CD4-positive, alpha-beta T cell treated with Interleukin-4 for 1 hour (primary cell): ENCODE data around the gene ANO9.
"Not testable (repeated sequence)": the region's sequence is repeated elsewhere in the genome, so short reads cannot be mapped to it uniquely, and the experiment has no call there.

Experiments
- DNase-seq, 2 donors: peaks; one replicate each; pipeline ENCODE4 v3.0.0-alpha.2; 2020 to 2022

The ANO9 gene

GRCh38 chr11:414318-414857 lies 27.4 kb downstream of the ANO9 start:
- no peak for DNase-seq

GRCh38 chr11:413120-414081 lies 28.4 kb downstream of the ANO9 start:
- peak in 1 of 2 donors; percentile 36 for DNase-seq

DNA sequence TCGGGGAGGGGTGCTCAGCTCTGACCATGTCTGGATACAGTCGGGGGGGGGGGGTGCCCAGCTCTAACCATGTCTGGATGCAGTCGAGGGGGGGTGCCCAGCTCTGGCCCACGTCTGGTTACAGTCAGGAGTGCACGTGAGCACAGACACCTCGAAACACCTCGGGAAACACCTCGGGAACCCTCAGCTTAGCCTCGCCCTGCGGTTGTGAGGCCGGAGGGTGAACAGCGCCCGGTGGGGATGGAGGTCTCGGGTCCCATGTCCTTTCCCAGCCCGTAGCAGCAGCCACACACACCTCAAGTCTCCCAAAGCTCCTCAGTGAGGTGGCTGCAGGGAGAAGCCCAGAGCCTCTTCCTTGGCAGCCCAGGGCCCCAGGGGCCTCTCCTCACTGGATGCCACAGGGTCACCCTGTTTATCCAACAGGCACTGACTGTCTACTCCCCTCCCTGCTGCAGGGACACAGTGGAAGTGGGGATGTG lies 29.1 kb downstream of the ANO9 start:
- no peak for DNase-seq

DNA sequence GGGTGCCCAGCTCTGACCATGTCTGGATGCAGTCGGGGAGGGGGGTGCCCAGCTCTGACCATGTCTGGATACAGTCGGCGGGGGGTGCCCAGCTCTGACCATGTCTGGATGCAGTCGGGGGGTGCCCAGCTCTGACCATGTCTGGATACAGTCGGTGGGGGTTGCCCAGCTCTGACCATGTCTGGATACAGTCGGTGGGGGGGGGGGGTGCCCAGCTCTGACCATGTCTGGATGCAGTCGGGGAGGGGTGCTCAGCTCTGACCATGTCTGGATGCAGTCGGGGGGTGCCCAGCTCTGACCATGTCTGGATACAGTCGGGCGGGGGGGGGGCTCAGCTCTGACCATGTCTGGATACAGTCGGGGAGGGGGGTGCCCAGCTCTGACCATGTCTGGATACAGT lies 30.3 kb downstream of the ANO9 start:
- not testable (repeated sequence) for DNase-seq

GRCh38 chr11:410711-411110 lies 31.1 kb downstream of the ANO9 start:
- DNase-seq = not testable (repeated sequence)

GRCh38 chr11:409600-410483 lies 32.0 kb downstream of the ANO9 start:
- no peak for DNase-seq

DNA sequence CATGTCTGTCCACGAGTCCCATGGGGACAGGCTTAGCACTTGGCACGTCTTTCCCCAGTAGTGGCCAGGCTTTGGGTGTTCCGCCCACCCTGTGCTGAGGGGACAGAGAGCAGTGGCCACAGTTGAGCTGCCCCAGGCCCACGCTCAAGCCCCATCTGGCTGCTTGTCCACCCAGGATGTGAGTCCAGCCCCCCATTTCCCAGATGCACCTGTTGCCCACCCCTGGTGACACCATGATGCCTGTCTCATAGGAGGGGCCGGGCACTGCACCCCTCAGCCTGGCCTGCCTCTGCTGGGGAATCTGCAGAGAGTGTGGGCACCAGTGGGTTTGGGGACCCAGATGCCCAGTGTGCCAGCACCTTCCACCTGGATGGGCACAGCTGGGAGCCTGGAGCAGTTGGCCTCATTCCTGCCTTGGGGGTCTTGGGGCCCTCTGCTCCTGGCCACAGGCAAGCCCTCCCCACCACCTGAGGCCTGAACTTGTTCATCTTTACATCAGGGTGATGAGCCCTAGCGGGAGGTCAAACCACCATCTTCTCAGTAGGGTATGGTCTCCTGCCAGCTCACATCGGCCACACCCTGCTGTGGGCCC lies 32.7 kb downstream of the ANO9 start:
- DNase-seq = no peak

- no peak for DNase-seq
These were observed 33.4 kb downstream of the ANO9 start for GRCh38 chr11:408154-409007.

GRCh38 chr11:407651-408123 lies 34.1 kb downstream of the ANO9 start:
- DNase-seq = peak in 1 of 2 donors; percentile 39

- DNase-seq = peak; percentile 96 to 97
These were observed 34.8 kb downstream of the ANO9 start for GRCh38 chr11:406796-407650.

- DNase-seq = no peak
These were observed 35.6 kb downstream of the ANO9 start for GRCh38 chr11:405954-406795.

DNA sequence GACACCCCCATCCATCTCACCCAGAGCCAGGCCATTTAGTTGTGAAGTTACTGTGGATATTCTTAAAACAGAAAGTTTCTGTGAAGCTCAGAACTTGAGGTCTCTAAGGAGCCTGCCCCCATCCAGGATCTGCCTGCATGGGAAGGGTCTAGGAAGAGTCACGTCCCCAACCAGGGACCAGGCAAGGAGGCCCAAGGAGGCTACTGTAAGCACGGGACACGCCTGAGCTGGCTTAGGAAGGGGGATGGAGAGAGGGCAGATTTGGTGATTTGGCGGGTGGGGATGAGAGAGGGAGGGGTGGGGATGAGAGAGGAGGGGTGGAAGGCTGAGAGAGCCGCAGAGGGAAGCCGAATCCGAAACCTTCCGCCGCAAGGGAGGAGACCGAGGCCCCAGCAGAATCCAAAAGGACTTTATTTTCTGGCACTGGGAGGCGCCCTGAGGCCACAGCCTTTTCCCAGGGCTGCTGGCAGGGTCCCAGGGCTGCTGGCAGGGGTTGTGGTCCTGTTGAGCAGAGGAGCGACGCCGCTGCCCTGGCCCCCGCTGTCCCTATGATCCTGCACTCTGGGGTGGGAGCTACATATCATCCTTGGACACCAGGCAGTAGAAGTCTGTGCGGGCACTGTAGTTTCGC lies 36.4 kb downstream of the ANO9 start:
- DNase-seq = no peak

DNA sequence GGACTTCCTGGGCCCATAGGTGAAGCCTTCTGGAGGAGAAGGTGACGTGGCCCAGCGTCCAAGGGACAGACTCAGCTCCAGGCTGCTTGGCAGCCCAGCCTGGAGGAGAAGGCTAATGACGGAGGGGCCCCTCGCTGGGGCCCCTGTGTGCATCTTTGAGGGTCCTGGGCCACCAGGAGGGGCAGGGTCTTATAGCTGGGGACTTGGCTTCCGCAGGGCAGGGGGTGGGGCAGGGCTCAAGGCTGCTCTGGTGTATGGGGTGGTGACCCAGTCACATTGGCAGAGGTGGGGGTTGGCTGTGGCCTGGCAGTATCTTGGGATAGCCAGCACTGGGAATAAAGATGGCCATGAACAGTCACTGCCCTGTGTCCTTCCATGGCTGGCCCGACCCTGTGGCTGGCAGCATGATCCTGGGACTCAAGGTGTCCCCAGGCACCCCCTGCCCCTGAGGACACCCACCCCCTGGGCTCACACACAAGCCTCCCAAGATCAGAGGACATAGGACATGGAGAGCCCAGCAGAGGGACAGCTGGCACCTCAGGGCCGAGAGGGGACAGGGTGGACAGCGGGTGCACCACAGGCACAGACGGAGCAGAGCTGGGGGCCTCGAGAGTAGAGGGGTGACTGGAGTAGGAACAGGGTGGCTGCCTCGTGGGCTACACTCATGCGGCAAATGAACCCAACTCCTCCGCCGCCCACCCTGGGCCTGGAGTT lies 37.1 kb downstream of the ANO9 start:
- DNase-seq = no peak

DNA sequence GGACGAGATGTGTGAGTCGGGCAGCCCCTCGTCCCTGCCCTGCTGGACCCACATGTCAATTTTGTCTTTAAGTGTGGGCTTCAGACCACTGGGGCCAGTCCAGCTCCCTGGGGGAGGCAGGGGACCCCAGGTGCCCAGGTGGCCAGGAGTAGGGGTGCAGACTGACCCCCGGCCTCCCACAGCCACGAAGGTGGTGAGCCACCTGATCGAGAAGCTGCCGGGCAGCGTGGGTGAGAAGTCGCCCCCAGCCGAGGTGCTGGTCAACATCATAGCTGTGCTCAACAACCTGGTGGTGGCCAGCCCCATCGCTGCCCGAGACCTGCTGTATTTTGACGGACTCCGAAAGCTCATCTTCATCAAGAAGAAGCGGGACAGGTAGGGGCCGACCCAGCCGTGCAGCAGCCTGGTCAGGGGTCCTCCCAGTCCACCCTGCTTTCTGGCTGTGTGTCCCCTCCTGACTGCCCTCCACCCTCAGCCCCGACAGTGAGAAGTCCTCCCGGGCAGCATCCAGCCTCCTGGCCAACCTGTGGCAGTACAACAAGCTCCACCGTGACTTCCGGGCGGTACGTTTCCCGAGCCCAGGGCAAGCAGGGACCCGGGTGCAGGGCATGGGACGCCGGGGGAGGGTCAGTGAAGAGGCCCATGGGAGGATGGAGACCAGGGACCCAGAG lies 37.9 kb downstream of the ANO9 start:
- DNase-seq = no peak

- no peak for DNase-seq
These were observed 38.6 kb downstream of the ANO9 start for GRCh38 chr11:403021-403760.

DNA sequence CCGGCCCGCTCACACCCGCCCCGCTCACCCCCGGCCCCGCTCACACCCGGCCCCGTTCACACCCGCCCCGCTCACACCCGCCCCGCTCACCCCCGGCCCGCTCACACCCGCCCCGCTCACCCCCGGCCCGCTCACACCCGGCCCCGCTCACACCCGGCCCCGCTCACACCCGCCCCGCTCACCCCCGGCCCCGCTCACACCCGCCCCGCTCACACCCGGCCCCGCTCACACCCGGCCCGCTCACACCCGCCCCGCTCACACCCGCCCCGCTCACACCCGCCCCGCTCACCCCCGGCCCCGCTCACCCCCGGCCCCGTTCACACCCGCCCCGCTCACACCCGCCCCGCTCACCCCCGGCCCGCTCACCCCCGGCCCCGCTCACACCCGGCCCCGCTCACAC lies 40.6 kb downstream of the ANO9 start:
- DNase-seq = not testable (repeated sequence)

GRCh38 chr11:400241-400689 lies 41.5 kb downstream of the ANO9 start:
- no peak for DNase-seq
